Hematopoietic multipotent progenitor cell treated with erythropoietin and hydrocortisone succinate and interleukin-3 and kit ligand, for 8 days (in vitro differentiated cells): ENCODE results near the gene CDKN2B.

ENCODE experiments used
- DNase-seq: peaks from one replicate; pipeline ENCODE4 v3.0.0-alpha.2; 2015

The CDKN2B gene

GRCh38 chr9:21993893-21994555, 15.1 kb downstream of the CDKN2B start, which contains the start of gene CDKN2A:
Gene CDKN2A, minus strand, starts transcription at chr9:21994392.
- DNase-seq = peak; percentile 42

DNA sequence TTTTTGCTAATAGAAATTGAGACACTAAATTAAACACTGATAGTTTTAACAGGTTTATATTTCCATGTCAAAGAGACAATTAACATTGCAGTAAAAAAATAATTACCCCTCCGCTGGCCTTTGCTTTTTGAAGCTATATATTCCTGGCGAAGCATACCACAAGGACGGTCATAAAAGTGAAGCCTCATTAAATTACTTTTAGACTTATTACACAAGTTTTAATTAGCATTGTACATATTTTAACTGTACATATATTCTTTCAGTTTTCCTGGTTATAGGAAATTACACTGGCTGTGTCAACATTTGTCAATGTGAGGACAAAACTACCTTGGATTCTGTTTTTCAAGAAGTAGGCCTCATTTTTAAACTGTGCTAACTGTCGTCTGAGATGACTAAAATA, 16.1 kb downstream of the CDKN2B start:
- no peak for DNase-seq

GRCh38 chr9:21991072-21991959, 17.8 kb downstream of the CDKN2B start:
- no peak for DNase-seq

GRCh38 chr9:21989440-21990189, 19.5 kb downstream of the CDKN2B start:
- no peak for DNase-seq

DNA sequence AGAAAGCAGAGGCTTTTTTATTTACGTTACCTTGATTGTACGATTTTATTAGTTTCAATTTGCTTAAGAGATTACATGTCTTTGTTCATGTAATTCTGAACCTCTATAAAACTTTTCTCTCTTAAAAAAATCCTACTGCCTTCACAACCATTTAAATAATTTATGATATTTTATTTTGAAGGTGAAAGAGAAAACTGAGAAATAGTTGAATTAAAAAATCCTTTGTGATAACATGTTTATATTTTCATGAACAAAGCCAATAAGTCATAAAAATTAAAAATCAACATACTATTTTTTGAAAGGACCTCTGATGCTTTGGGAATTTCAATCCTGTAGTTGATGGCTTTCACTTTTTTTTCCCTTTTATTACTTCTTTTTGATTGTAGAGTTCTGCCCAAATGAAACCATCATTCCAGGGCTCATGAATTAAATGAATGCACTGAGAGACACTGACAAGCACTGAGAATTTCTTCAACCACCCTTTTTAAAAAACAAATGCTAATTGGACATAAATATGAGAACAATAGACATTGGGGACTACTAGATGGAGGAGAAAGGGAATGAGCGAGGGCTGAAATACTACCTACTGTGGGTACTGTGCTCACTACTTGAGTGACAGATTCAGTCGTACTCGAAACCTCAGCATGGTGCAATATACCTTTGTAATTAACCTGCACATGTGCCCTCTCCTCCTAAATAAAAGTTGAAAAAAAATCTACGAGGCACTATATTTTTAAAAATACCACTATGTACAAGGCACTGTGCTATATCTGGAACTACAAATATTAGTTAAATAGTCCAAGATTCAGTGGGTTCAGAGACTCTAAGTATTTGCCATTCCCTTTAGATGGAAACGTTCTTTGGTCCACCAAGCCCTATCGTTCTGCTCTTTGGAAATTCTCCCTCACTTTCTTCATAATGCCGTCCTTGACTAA, 20.8 kb downstream of the CDKN2B start:
- no peak for DNase-seq

DNA sequence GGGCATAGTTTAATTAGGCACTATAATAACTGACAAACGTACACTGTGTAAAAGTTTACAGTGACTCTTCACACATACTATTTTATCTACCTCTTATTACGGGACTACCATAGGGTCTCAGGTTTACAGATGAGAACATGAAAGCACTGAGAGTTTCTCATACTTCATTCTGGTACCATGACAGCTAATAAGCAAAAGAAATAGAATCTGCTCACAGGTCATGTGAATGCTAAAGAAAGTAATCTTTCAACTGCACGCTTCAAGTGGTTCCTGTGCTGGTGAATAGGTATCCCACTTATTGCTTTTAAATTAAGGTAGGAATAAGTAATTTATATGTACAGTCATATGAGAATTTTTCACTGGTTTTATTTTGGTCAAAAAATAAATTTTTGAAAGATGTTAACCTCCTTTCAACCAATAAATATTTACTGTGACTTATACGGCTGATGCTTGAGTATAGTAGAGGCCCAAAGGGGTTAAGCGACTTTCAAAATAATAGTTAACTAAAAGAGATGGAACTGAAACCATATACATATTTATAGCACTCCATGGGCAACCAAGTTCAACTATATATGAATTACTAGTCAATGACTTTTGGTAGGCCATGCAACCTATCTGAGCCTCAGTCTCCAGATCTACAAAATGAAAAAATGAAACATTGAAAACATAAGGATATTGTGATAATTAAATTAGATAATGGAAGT, 23.0 kb downstream of the CDKN2B start:
- no peak for DNase-seq

DNA sequence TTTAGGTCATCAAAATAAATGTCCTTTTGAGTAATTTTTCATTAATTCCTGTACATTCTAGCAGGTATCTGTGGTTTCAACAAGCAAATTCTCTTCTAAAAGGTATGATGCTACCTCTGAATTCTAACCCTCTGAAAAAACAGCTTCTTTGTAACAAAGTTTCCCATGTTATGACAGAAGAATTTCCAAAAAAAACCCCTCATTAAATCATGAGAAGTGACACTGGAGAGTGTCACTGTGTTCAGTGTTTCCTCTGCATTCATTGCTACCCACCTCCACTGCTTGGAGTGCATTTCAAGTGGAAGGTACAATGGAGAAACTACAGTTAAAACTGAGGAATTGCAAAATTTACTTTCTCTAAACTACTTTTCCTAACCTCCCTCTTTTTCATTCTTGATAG, 25.0 kb downstream of the CDKN2B start:
- DNase-seq = no peak

- DNase-seq = no peak
Observed at GRCh38 chr9:21983561-21983935, 25.6 kb downstream of the CDKN2B start.

- no peak for DNase-seq
Observed at GRCh38 chr9:21982861-21983560, 26.1 kb downstream of the CDKN2B start.

DNA sequence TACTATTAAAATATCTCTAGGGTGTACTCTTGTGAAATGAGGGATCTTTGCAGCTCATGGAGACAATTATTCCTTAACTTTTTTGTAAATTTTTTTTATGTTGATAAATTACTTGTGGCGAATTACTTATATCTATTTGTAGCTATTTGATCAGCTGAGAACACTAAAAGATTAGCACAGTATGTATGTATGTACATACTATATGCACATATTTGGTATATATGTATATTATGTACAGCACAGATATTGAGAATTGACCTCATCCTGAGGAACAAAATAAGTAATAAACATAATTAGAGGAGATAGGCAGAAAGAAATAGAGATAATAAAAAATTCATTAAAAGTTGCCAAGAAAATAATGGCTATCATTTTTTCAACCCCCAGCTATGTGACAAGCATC, 26.7 kb downstream of the CDKN2B start:
- DNase-seq = no peak

DNA sequence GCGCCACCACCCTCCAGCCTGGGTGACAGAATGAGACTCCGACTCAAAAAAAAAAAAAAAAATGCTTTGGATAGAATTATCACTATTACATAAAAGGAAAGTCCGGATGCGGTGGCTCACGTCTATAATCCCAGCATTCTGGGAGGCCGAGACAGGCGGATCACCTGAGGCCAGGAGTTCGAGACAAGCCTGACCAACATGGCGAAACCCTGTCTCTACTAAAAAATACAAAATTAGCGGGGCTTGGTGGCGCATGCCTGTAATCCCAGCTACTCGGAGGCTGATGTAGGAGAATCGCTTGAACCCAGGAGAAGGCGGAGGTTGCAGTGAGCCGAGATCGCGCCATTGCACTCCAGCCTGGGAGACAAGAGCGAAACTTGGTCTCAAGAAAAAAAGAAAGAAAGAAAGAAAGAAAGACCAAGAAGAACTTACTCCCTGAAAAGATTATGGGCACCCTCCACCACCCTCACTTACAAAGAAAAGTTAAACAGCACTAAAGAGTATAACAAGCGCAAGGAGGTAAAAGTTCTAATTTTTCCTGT, 32.7 kb downstream of the CDKN2B start:
- no peak for DNase-seq

- no peak for DNase-seq
Observed at GRCh38 chr9:21974722-21975409, 34.2 kb downstream of the CDKN2B start.

GRCh38 chr9:21974343-21974721, 34.8 kb downstream of the CDKN2B start:
- no peak for DNase-seq

DNA sequence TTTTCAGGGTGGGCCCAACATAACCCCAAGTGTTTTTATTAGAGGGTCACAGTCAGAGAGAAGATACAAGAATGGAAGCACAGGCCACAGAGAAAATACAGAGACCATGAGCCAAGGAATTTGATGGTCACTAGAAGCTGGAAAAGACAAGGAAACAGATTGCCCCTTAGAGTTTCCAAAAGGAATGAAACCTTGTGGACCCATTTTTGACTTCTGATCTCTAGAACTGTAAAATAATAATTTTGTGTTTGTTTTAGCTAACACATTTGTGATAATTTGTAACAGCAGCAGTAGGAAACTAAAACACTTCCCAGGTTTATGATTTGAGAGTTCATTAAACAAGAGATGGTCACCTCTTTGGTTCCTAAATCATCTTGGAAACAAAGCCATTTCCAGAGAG, 36.7 kb downstream of the CDKN2B start:
- no peak for DNase-seq

- DNase-seq = no peak
Observed at GRCh38 chr9:21970800-21971640, 38.1 kb downstream of the CDKN2B start.

DNA sequence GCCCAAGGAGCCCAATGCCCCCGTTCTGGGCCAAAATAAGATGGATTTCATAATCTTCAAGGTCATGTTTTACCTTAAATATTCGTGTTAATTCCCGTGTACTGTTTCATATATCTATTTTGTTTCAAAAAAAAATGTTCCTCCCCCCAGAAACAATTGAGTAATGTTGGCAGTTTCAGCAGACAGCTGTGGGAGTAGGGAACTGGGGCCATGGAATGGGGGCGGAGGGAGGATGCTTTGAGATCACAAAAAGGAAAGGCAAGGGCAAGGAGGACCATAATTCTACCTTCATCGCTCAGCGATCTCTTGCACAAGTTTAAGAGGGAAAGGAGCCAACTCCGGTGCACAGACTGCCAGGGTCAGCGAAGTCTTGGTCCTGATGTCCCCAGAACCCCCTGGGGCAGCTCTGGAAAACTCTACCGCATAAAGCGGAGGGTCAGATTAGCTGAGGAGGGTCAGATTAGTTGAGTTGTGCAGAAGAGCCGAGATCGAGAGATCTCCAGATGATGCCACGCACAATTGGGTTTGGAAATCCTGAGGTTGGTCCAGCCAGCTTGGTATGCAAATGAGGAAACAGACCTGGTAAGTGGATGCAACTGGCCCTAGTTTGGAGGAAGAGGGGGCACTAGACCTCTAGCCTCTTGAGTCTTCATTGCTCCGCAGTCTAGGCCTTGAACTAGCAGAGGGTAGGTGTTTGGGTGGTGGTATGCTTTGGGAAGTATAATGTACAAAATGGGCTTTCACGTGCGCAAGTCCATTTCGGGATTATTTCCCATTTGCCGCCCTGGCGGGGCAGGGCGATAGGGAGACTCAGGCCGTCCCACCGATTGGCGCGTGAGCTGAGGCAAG, 38.9 kb downstream of the CDKN2B start:
- no peak for DNase-seq

- no peak for DNase-seq
Observed at GRCh38 chr9:21969011-21969940, 39.8 kb downstream of the CDKN2B start.
